GM06990 (cell line): ENCODE results near the gene RRAS2.

Experiments used
- DNase-seq: peaks from one replicate; pipeline ENCODE4 v3.0.0-alpha.2; 2011; ENCODE audit not compliant: insufficient read length; ENCODE audit errors: extremely low read depth
- H3K27me3 ChIP-seq: replicated peaks from 2 replicates; pipeline ENCODE4 v1.6.0; 2011; ENCODE audit warnings: low read length; ENCODE audit not compliant: control insufficient read depth, insufficient read depth
- H3K36me3 ChIP-seq: 2 replicates; pipeline ENCODE4 v1.5.1; 2011; ENCODE audit warnings: low read length; ENCODE audit not compliant: control insufficient read depth, insufficient read depth
- H3K4me3 ChIP-seq: replicated peaks from 2 replicates; pipeline ENCODE4 v1.5.1; 2011; ENCODE audit warnings: low read depth, mild to moderate bottlenecking, control low read depth, low read length
- TF ChIP-seq, protein P1 (sequence below): IDR thresholded peaks from 2 replicates; pipeline ENCODE4 v1.5.1; 2011; ENCODE audit warnings: low read length, control low read depth, mild to moderate bottlenecking, inconsistent platforms; ENCODE audit not compliant: insufficient read depth, poor library complexity, severe bottlenecking

RRAS2 gene

DNA sequence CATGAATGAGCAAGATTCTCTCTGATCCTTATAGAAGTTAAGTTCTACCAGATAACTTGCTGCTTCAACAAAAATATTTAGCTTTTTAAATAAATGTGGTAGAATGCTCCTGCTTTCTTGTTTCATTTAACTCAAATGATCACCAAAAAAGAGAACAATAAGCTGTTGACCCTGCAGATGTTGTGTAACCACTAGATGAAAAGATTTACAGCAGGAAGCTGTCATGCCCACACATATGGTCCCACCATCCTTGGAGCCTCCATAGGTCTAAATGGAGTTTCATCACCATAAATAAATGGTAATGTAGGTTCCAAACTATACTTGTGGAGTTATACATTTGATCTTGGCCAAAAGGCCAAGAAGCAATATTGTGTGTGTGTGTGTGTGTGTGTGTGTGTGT is 118.8 kb downstream of the RRAS2 start:
- Histone ChIP-seq H3K36me3 (no peaks in the 10 kb centered on the region), H3K4me3 (no peak overlapping the region), H3K27me3 (no peaks in the 10 kb centered on the region)
- no peak for DNase-seq
- TF ChIP-seq, protein P1, sequence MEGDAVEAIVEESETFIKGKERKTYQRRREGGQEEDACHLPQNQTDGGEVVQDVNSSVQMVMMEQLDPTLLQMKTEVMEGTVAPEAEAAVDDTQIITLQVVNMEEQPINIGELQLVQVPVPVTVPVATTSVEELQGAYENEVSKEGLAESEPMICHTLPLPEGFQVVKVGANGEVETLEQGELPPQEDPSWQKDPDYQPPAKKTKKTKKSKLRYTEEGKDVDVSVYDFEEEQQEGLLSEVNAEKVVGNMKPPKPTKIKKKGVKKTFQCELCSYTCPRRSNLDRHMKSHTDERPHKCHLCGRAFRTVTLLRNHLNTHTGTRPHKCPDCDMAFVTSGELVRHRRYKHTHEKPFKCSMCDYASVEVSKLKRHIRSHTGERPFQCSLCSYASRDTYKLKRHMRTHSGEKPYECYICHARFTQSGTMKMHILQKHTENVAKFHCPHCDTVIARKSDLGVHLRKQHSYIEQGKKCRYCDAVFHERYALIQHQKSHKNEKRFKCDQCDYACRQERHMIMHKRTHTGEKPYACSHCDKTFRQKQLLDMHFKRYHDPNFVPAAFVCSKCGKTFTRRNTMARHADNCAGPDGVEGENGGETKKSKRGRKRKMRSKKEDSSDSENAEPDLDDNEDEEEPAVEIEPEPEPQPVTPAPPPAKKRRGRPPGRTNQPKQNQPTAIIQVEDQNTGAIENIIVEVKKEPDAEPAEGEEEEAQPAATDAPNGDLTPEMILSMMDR: no peak

DNA sequence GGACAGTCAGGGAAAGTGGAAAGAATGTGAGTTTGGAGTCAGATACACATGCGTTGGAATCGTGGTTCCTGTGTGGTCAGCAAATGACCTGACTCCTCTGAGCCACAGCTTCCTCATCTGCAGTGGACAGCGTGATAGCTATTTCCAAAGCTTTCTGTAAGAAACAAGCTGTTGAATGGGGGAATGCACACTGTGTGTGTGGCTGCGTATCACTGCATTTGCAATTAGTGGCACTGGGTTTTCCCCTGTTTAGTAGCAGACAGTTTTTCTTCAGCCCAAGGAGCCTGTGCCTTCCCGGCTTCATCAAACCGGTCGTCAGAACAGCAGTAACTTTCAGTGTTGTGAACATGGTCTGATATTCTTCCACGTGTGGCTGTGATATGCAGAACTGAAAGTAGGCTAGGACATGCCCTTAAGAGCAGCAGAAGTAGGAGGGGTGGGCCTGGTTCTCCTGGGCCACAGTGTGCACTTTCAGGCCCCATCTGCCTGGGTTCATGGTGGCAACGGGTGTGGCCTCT is 121.5 kb downstream of the RRAS2 start:
- Histone ChIP-seq H3K36me3 (no peaks in the 10 kb centered on the region), H3K4me3 (no peak overlapping the region), H3K27me3 (no peaks in the 10 kb centered on the region)
- DNase-seq: peak; percentile 66
- TF ChIP-seq, protein P1: no peak

DNA sequence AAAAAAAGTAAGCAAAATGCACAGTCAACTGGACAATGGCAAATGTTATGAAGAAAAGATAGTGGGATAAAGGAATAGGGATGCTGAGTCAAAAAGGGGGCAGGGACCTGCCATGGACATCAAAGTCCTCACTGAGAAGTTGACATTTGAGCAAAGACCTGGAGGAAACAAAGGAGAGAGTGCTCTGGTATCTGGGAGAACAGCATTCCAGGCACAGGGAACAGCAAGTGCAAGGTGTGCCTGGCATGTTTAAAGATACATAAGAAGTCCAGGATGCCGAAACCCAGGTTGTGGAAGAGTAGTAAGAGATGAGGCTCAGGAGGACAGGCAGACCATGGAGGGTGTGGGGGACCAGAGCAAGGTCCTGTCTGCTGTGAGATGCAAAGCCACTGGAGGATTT is 123.3 kb downstream of the RRAS2 start:
- no peak for DNase-seq
- H3K27me3 ChIP-seq: no peaks in the 10 kb centered on the region
- TF ChIP-seq, protein P1: no peak
- H3K36me3 ChIP-seq: no peaks in the 10 kb centered on the region
- no peak overlapping the region for H3K4me3 ChIP-seq

DNA sequence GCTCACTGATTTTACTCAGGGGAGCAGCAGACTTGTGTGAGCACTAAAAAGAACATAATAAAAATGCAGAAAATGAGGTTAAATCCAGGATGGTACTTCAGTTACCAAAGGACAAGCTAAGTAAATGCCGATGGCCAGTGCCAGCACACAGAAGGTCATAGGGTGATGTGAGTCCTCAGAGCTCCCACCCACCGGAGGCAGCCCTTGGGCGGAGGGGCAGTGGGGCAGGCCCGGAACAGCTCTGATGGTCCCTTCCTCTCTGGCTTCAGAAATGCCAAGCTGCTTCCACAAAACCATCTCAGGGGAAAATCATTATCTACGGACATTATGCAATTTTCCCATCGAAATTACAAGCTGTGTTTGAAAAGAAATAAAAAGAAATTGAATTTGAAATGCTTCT is 124.5 kb downstream of the RRAS2 start:
- no peak overlapping the region for H3K4me3 ChIP-seq
- no peaks in the 10 kb centered on the region for H3K27me3 ChIP-seq
- DNase-seq: no peak
- no peaks in the 10 kb centered on the region for H3K36me3 ChIP-seq
- TF ChIP-seq, protein P1: no peak

DNA sequence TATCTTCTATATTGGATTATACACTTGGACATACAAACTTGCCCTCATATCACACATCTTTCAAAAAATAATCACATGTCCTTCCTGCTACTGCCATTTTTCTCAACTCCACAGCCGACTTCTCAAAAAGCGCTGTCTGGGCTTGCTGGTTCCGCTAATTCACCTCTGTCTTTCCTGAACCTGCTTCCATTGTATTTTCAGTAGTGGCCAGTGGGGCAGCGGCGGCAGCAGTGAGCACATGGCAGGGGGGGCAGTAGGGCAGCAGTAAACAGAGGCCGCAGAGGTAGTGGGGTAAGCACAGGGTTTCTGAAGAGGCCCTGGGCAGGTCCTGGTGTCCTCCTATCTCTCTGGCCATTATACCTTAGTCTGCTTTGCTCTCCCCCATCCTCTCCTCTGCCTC is 126.3 kb downstream of the RRAS2 start:
- no peaks in the 10 kb centered on the region for H3K36me3 ChIP-seq
- H3K27me3 ChIP-seq: no peaks in the 10 kb centered on the region
- TF ChIP-seq, protein P1: peak; percentile 47
- DNase-seq: no peak
- H3K4me3 ChIP-seq: no peak overlapping the region

DNA sequence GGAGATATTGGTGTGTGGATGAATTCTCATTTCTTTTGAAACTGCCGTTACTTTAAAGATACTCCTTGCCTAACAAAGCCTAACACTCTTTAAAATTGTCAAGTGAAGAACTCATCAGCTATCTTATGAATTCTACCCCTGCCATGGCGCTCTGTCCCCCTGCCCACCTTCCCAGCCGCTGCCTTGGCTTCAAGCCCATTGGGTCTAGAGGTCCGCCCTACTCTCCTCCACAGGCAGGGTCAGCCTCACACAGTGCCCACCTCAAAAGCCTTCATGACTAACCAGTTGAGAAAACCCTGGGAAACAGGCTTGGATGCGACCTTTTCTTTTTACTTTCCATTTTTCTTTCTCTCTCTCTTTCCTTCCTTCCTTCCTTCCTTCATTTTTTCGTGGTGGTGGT is 128.6 kb downstream of the RRAS2 start:
- H3K4me3 ChIP-seq: no peak overlapping the region
- H3K27me3 ChIP-seq: no peaks in the 10 kb centered on the region
- TF ChIP-seq, protein P1: no peak
- H3K36me3 ChIP-seq: no peaks in the 10 kb centered on the region
- no peak for DNase-seq
